Naive B cell (primary cell): ENCODE results near the gene MDM1. TPM values are rescaled to one million over a fixed set of nuclear protein-coding genes. Genes with fewer than 3 reads are reported as not detected.

Experiments used
- ATAC-seq, 2 donors: fragments of 150-1000 bp; cut with Tn5 transposase; 2 replicates each; pipeline ENCODE4 v1.10.0; 2021; ENCODE audit warnings: low read depth in 2 of 2, mild to moderate bottlenecking in 2 of 2, moderate library complexity in 2 of 2
- DNase-seq: peaks from one replicate; pipeline ENCODE4 v3.0.0; 2022
- H3K27ac Mint-ChIP-seq, 6 donors: one replicate each; pipeline ENCODE4 v1.8.0; 2020 to 2022; ENCODE audit warnings: mild to moderate bottlenecking in 6 of 6, mixed read lengths in 6 of 6, moderate library complexity in 5 of 6, inconsistent platforms in 2 of 6
- H3K27me3 Mint-ChIP-seq, 3 donors: one replicate each; pipeline ENCODE4 v1.8.0; 2021 to 2022; ENCODE audit warnings: mixed read lengths in 3 of 3, mild to moderate bottlenecking in 1 of 3
- H3K36me3 Mint-ChIP-seq, 2 donors: one replicate each; pipeline ENCODE4 v1.8.0; 2020 to 2022; ENCODE audit warnings: mixed read lengths in 2 of 2, inconsistent platforms in 1 of 2, mild to moderate bottlenecking in 1 of 2
- H3K4me1 Mint-ChIP-seq, 3 donors: one replicate each; pipeline ENCODE4 v1.8.0; 2020 to 2022; ENCODE audit warnings: mixed read lengths in 3 of 3, inconsistent platforms in 1 of 3, mild to moderate bottlenecking in 1 of 3, moderate library complexity in 1 of 3
- H3K4me3 Mint-ChIP-seq, 8 donors: one replicate each; pipeline ENCODE4 v1.8.0; 2020 to 2022; ENCODE audit warnings: mild to moderate bottlenecking in 8 of 8, mixed read lengths in 8 of 8, moderate library complexity in 8 of 8, inconsistent platforms in 2 of 8
- H3K9me3 Mint-ChIP-seq, 7 donors: one replicate each; pipeline ENCODE4 v1.8.0; 2020 to 2022; ENCODE audit warnings: mixed read lengths in 7 of 7, mild to moderate bottlenecking in 5 of 7, inconsistent platforms in 2 of 7, moderate library complexity in 1 of 7
- polyA plus RNA-seq, 6 donors: library from polyadenylated mRNA; unstranded; fragments of 300-500 nt; fragmentation: Illumina TruSeq; gene quantifications; one replicate each; pipeline ENCODE4 v1.2.3, GENCODE V29; 2021; ENCODE audit warnings: low read depth in 6 of 6

The MDM1 gene
- polyA plus RNA-seq, 6 donors from 2014 or later: 15.2 to 22.3 (median 21.5) TPM

- Mint-ChIP-seq H3K4me3 (no peak overlapping the region), H3K9me3 (peaks cover 0 to 4% (median 0%) of the 10 kb centered on the region in 7 donors), H3K4me1 (peaks cover 8 to 10% (median 9%) of the 10 kb centered on the region in 3 donors), H3K36me3 (no peaks in the 10 kb centered on the region), H3K27ac (no peak overlapping the region), H3K27me3 (peaks cover 0 to 9% (median 8%) of the 10 kb centered on the region in 3 donors)
- ATAC-seq (no peak), DNase-seq (no peak)
Observed at GRCh38 chr12:68349220-68349621, 17.1 kb upstream of the MDM1 start.

GRCh38 chr12:68348419-68348818, 16.3 kb upstream of the MDM1 start:
- ATAC-seq (no peak), DNase-seq (no peak)
- Mint-ChIP-seq H3K4me3 (no peak overlapping the region), H3K27ac (no peak overlapping the region), H3K4me1 (peaks cover 8 to 10% (median 9%) of the 10 kb centered on the region in 3 donors), H3K9me3 (peaks cover 0 to 4% (median 0%) of the 10 kb centered on the region in 7 donors), H3K27me3 (peaks cover 0 to 14% (median 8%) of the 10 kb centered on the region in 3 donors), H3K36me3 (no peaks in the 10 kb centered on the region)

GRCh38 chr12:68345763-68346162, 13.6 kb upstream of the MDM1 start:
- ATAC-seq: peak in 1 of 2 donors; percentile 28
- Mint-ChIP-seq H3K27ac (peak overlapping the region in 2 of 6 donors; percentile 25 to 85), H3K9me3 (peaks cover 0 to 4% (median 0%) of the 10 kb centered on the region in 7 donors), H3K27me3 (peaks cover 0 to 26% (median 12%) of the 10 kb centered on the region in 3 donors), H3K4me3 (no peak overlapping the region), H3K36me3 (no peaks in the 10 kb centered on the region), H3K4me1 (peaks cover 8 to 10% (median 9%) of the 10 kb centered on the region in 3 donors)
- no peak for DNase-seq

GRCh38 chr12:68344126-68344525, 12.0 kb upstream of the MDM1 start:
- H3K4me1 Mint-ChIP-seq: peaks cover 8 to 10% (median 9%) of the 10 kb centered on the region in 3 donors
- ATAC-seq (no peak), DNase-seq (no peak)
- no peak overlapping the region for H3K27ac Mint-ChIP-seq
- H3K4me3 Mint-ChIP-seq: no peak overlapping the region
- H3K36me3 Mint-ChIP-seq: no peaks in the 10 kb centered on the region
- peaks cover 0 to 26% (median 12%) of the 10 kb centered on the region in 3 donors for H3K27me3 Mint-ChIP-seq
- H3K9me3 Mint-ChIP-seq: peaks cover 0 to 4% (median 0%) of the 10 kb centered on the region in 7 donors

GRCh38 chr12:68342966-68343365, 10.8 kb upstream of the MDM1 start:
- Mint-ChIP-seq H3K4me3 (no peak overlapping the region), H3K4me1 (peaks cover 8 to 10% (median 9%) of the 10 kb centered on the region in 3 donors)

GRCh38 chr12:68341822-68342221, 9.7 kb upstream of the MDM1 start:
- no peaks in the 10 kb centered on the region for H3K36me3 Mint-ChIP-seq
- DNase-seq (no peak), ATAC-seq (no peak)
- no peak overlapping the region for H3K27ac Mint-ChIP-seq
- H3K4me1 Mint-ChIP-seq: peaks cover 8 to 10% (median 9%) of the 10 kb centered on the region in 3 donors
- H3K9me3 Mint-ChIP-seq: peaks cover 0 to 4% (median 0%) of the 10 kb centered on the region in 7 donors
- peaks cover 0 to 21% (median 12%) of the 10 kb centered on the region in 3 donors for H3K27me3 Mint-ChIP-seq
- no peak overlapping the region for H3K4me3 Mint-ChIP-seq

More at GRCh38 chr12:68342966-68343365, 10.8 kb upstream of the MDM1 start:
- H3K9me3 Mint-ChIP-seq: peaks cover 0 to 4% (median 0%) of the 10 kb centered on the region in 7 donors
- peak overlapping the region in 1 of 6 donors; percentile 0 for H3K27ac Mint-ChIP-seq
- no peaks in the 10 kb centered on the region for H3K36me3 Mint-ChIP-seq
- ATAC-seq: no peak
- peaks cover 0 to 26% (median 12%) of the 10 kb centered on the region in 3 donors for H3K27me3 Mint-ChIP-seq
- no peak for DNase-seq

- Mint-ChIP-seq H3K27me3 (peaks cover 0 to 18% (median 12%) of the 10 kb centered on the region in 3 donors), H3K4me1 (peaks cover 1 to 3% (median 2%) of the 10 kb centered on the region in 3 donors), H3K4me3 (no peak overlapping the region), H3K9me3 (peaks cover 0 to 2% (median 0%) of the 10 kb centered on the region in 7 donors), H3K27ac (no peak overlapping the region), H3K36me3 (no peaks in the 10 kb centered on the region)
- DNase-seq: no peak
- no peak for ATAC-seq
Observed at GRCh38 chr12:68340404-68341270, 8.5 kb upstream of the MDM1 start.

- Mint-ChIP-seq H3K27ac (no peak overlapping the region), H3K9me3 (no peaks in the 10 kb centered on the region), H3K27me3 (peaks cover 0 to 8% (median 3%) of the 10 kb centered on the region in 3 donors), H3K4me3 (no peak overlapping the region), H3K36me3 (no peaks in the 10 kb centered on the region), H3K4me1 (peaks cover 6 to 12% (median 6%) of the 10 kb centered on the region in 3 donors)
- ATAC-seq (no peak), DNase-seq (no peak)
Observed at GRCh38 chr12:68336889-68337303, 4.7 kb upstream of the MDM1 start.

- ATAC-seq (no peak), DNase-seq (no peak)
- Mint-ChIP-seq H3K36me3 (no peaks in the 10 kb centered on the region), H3K9me3 (no peaks in the 10 kb centered on the region), H3K27ac (no peak overlapping the region), H3K27me3 (peaks cover 0 to 8% (median 3%) of the 10 kb centered on the region in 3 donors), H3K4me1 (peaks cover 15 to 22% (median 15%) of the 10 kb centered on the region in 3 donors), H3K4me3 (no peak overlapping the region)
Observed at GRCh38 chr12:68335462-68335861, 3.3 kb upstream of the MDM1 start.

GRCh38 chr12:68334132-68334531, 2.0 kb upstream of the MDM1 start:
- Mint-ChIP-seq H3K4me3 (peak overlapping the region in 4 of 8 donors; percentile 29 to 92 (median 72)), H3K4me1 (peaks cover 19 to 30% (median 19%) of the 10 kb centered on the region in 3 donors), H3K9me3 (no peaks in the 10 kb centered on the region), H3K27ac (peak overlapping the region in 1 of 6 donors; percentile 20), H3K36me3 (peaks cover 4% of the 10 kb centered on the region in 2 donors), H3K27me3 (peaks cover 0 to 8% (median 3%) of the 10 kb centered on the region in 3 donors)
- no peak for DNase-seq
- ATAC-seq: no peak

DNA sequence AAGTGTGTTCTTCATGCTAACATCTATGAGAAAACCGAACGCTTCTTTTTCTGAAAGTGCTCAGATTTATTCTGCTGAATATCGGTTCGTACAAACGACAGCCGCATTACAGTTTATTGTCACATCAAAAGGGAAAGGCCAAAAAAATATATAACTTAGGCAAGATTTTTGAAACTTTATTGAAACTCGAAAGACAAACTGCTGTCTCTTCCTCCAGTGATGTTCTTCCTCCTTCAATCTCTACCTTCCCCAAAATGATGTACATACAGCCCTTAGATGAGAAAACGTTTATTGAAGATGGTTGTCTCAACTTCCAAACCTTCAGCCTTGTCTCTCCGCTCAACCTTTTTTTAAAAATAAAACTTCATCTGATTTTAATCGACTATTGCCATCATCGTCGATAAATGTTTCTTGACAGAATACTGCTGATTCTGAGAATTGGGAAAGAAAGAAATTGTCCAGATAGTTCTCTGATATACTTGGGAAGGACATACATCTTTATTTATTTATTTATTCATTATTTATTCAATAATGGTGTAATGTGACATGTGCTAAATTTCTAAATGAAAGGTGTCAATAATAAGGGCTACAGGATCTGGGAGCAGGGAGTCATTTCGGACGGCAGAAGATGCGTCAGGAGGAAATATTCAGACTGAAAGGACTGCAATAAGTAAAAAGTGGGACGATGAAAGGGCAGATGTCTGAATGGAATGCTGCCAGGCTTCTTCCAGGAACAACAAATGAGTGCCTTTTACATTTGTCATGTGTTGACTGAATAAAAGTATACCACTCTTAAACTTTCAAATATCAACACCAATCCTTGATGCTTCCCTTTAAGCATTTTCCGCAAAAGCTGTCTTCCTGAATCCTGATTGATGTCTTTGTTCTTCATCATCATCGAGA, 817 bp upstream of the MDM1 start:
- H3K36me3 Mint-ChIP-seq: peaks cover 5 to 10% of the 10 kb centered on the region in 2 donors
- H3K4me3 Mint-ChIP-seq: peak overlapping the region; percentile 87 to 94 (median 92)
- peak overlapping the region; percentile 72 to 92 (median 88) for H3K27ac Mint-ChIP-seq
- no peaks in the 10 kb centered on the region for H3K9me3 Mint-ChIP-seq
- ATAC-seq: no peak
- peaks cover 20 to 36% (median 24%) of the 10 kb centered on the region in 3 donors for H3K4me1 Mint-ChIP-seq
- H3K27me3 Mint-ChIP-seq: peaks cover 0 to 8% (median 3%) of the 10 kb centered on the region in 3 donors
- no peak for DNase-seq

- Mint-ChIP-seq H3K4me3 (peak overlapping the region; percentile 87 to 94 (median 92)), H3K4me1 (peaks cover 20 to 36% (median 24%) of the 10 kb centered on the region in 3 donors), H3K27me3 (peaks cover 0 to 8% (median 3%) of the 10 kb centered on the region in 3 donors), H3K27ac (peak overlapping the region; percentile 33 to 92 (median 60)), H3K36me3 (peaks cover 5 to 12% of the 10 kb centered on the region in 2 donors), H3K9me3 (no peaks in the 10 kb centered on the region)
- DNase-seq: no peak
- ATAC-seq: no peak
Observed at GRCh38 chr12:68331500-68331868, 678 bp downstream of the MDM1 start.

GRCh38 chr12:68327896-68328295, 4.3 kb downstream of the MDM1 start:
- Mint-ChIP-seq H3K36me3 (peaks cover 15 to 17% of the 10 kb centered on the region in 2 donors), H3K27ac (no peak overlapping the region), H3K27me3 (no peaks in the 10 kb centered on the region), H3K9me3 (no peaks in the 10 kb centered on the region), H3K4me3 (no peak overlapping the region), H3K4me1 (peaks cover 17 to 31% (median 22%) of the 10 kb centered on the region in 3 donors)
- ATAC-seq: no peak
- no peak for DNase-seq
